Endothelial cell of umbilical vein (primary cell): ENCODE measurements around the gene PIEZO2. TPM values are rescaled to one million over a fixed set of nuclear protein-coding genes. Genes with fewer than 3 reads are reported as not detected.

Experiments used
- BruUV-seq: library from RNA; stranded (reverse); fragments of 400-500 nt; replicated peaks from 2 replicates; lab custom pipeline; 2021; lab: Mats Ljungman, UMichigan
- CTCF ChIA-PET: fragments of 300-600, 350-600 bp; sonication (Branson Sonifier 250); formaldehyde crosslinking; loops from one replicate; lab custom pipeline; 2021; ENCODE audit warnings: antibody characterized with exemption, inconsistent platforms; lab: Charles Lee
- POLR2A ChIA-PET: fragments of 300-600, 350-600 bp; sonication (Branson Sonifier 250); formaldehyde crosslinking; loops from one replicate; lab custom pipeline; 2021; ENCODE audit warnings: antibody characterized with exemption, inconsistent platforms; lab: Charles Lee
- DNase-seq: peaks from one replicate; pipeline ENCODE4 v3.0.0-alpha.2; 2011; ENCODE audit warnings: low read depth, low spot score
- FAIRE-seq: peaks from 2 replicates; lab custom pipeline; 2011; peaks lifted over from hg19 to GRCh38; lab: Jason Lieb, UNC
- H2AFZ ChIP-seq: 2 replicates; pipeline ENCODE4 v1.6.0; 2012; ENCODE audit warnings: low read depth, low read length, control low read depth, inconsistent platforms
- H3K27ac ChIP-seq: 2 replicates; pipeline ENCODE4 v1.5.1; 2011; ENCODE audit warnings: low read depth, mild to moderate bottlenecking, control low read depth, low read length, moderate library complexity; ENCODE audit not compliant: insufficient read depth
- H3K27me3 ChIP-seq, 2 experiments: 2 replicates each; pipeline versions ENCODE4 v1.6.0 to v1.6.1; 2011; ENCODE audit warnings: low read length in 2 of 2, mixed read lengths in 1 of 2; ENCODE audit not compliant: control insufficient read depth in 2 of 2, insufficient read depth in 2 of 2
- H3K36me3 ChIP-seq, 2 experiments: 2 replicates in 1 of 2; 3 replicates in 1 of 2; pipeline ENCODE4 v1.5.1; 2011; ENCODE audit warnings: low read length in 2 of 2, mild to moderate bottlenecking in 1 of 2, moderate library complexity in 1 of 2; ENCODE audit not compliant: control insufficient read depth in 2 of 2, insufficient read depth in 2 of 2; ENCODE audit errors: extremely low read depth in 1 of 2
- H3K4me1 ChIP-seq: 3 replicates; pipeline ENCODE4 v1.5.1; 2011; ENCODE audit warnings: mild to moderate bottlenecking, low read length; ENCODE audit not compliant: control insufficient read depth, insufficient read depth; ENCODE audit errors: extremely low read depth
- H3K4me2 ChIP-seq: 2 replicates; pipeline ENCODE4 v1.6.1; 2011; ENCODE audit warnings: low read length, control low read depth, mixed read lengths; ENCODE audit not compliant: insufficient read depth
- H3K4me3 ChIP-seq, 3 experiments: fragments of 200-600 bp in 1 of 3; sonication (generic), shearing (Covaris generic) in 1 of 3; replicated peaks in 1 of 3; 2 replicates each; pipeline ENCODE4 v1.5.1; 2011 to 2016; ENCODE audit warnings: control low read depth in 3 of 3, low read length in 3 of 3, mild to moderate bottlenecking in 2 of 3, inconsistent platforms in 1 of 3, low read depth in 1 of 3, moderate library complexity in 1 of 3; ENCODE audit not compliant: insufficient read depth in 1 of 3
- H3K79me2 ChIP-seq: 2 replicates; pipeline ENCODE4 v1.6.0; 2012; ENCODE audit warnings: low read length, inconsistent platforms; ENCODE audit not compliant: control insufficient read depth, insufficient read depth
- H3K9ac ChIP-seq: replicated peaks from 2 replicates; pipeline ENCODE3; 2011; ENCODE audit warnings: low read length, control low read depth; ENCODE audit not compliant: insufficient read depth; ENCODE audit errors: extremely low read depth
- H3K9me1 ChIP-seq: replicated peaks from 3 replicates; pipeline ENCODE4 v1.6.0; 2011; ENCODE audit warnings: mild to moderate bottlenecking, low read length; ENCODE audit not compliant: control insufficient read depth, insufficient read depth; ENCODE audit errors: extremely low read depth
- H3K9me3 ChIP-seq: replicated peaks from 2 replicates; pipeline ENCODE4 v1.5.1; 2012; ENCODE audit warnings: low read length, inconsistent platforms; ENCODE audit not compliant: control insufficient read depth, insufficient read depth
- H4K20me1 ChIP-seq: replicated peaks from 2 replicates; pipeline ENCODE3; 2011; ENCODE audit warnings: mild to moderate bottlenecking, low read length; ENCODE audit not compliant: control insufficient read depth, insufficient read depth; ENCODE audit errors: extremely low read depth
- CTCF ChIP-seq, 2 donors: IDR thresholded peaks; 1 replicate in 1 of 2; 2 replicates in 1 of 2; pipeline ENCODE4 v1.5.1; 2011; ENCODE audit warnings: low read length in 2 of 2, mild to moderate bottlenecking in 2 of 2, moderate library complexity in 2 of 2, control low read depth in 1 of 2, inconsistent platforms in 1 of 2, low read depth in 1 of 2; ENCODE audit not compliant: insufficient read depth in 1 of 2; ENCODE audit errors: extremely low read depth in 1 of 2
- EZH2 ChIP-seq: IDR thresholded peaks from 2 replicates; pipeline ENCODE4 v1.6.1; 2012; ENCODE audit warnings: borderline replicate concordance, low read depth, mild to moderate bottlenecking, moderate library complexity, low read length, inconsistent platforms; ENCODE audit not compliant: severe bottlenecking
- FOS ChIP-seq: IDR thresholded peaks from 2 replicates; pipeline ENCODE4 v1.6.1; 2011; ENCODE audit warnings: mild to moderate bottlenecking, low read length, moderate library complexity, borderline replicate concordance; ENCODE audit not compliant: insufficient read depth
- GATA2 ChIP-seq: IDR thresholded peaks from 2 replicates; pipeline ENCODE4 v1.7.0; 2011; ENCODE audit warnings: low read depth, mild to moderate bottlenecking, moderate library complexity, mixed read lengths, low read length; ENCODE audit not compliant: insufficient read length, insufficient read depth
- JUN ChIP-seq: IDR thresholded peaks from 2 replicates; pipeline ENCODE4 v1.6.1; 2011; ENCODE audit warnings: borderline replicate concordance, low read depth; ENCODE audit not compliant: insufficient read length, insufficient read depth
- MAX ChIP-seq: IDR thresholded peaks from 2 replicates; pipeline ENCODE4 v1.6.1; 2011; ENCODE audit not compliant: insufficient read depth, insufficient read length
- MYC ChIP-seq: IDR thresholded peaks from one replicate; pipeline ENCODE4 v1.6.1; 2011; ENCODE audit warnings: mild to moderate bottlenecking, low read depth, low read length
- POLR2A ChIP-seq: IDR thresholded peaks from 2 replicates; pipeline ENCODE4 v1.6.1; 2012; ENCODE audit warnings: low read depth, mild to moderate bottlenecking, control low read depth, low read length
- POLR2AphosphoS5 ChIP-seq: IDR thresholded peaks from 2 replicates; pipeline ENCODE4 v1.6.1; 2012; ENCODE audit warnings: low read depth, mild to moderate bottlenecking, control low read depth, low read length, moderate library complexity; ENCODE audit not compliant: insufficient read depth
- dilution Hi-C: fragments of 300-500 bp; cut with MboI; formaldehyde crosslinking; loops from one replicate; pipeline ENCODE4 v1.15.0; 2019; ENCODE audit warnings: low sequenced_read_pairs; ENCODE audit not compliant: extremely low pct_ligation_motif_present
- intact Hi-C: fragments of 100-400 bp; cut with micrococcal nuclease; formaldehyde crosslinking; loops from one replicate; pipeline ENCODE4 v1.10.0; 2022
- polyA plus RNA-seq, 4 experiments: library from polyadenylated mRNA; depleted of rRNA in 3 of 4; stranded (reverse) in 3 of 4; unstranded in 1 of 4; fragments of >200 nt; gene quantifications; 2 replicates each; pipeline versions ENCODE4 v1.2.1 to v1.2.3, GENCODE V29; 2011 to 2012; ENCODE audit warnings: missing spikeins in 1 of 4
- total RNA-seq: library from RNA; stranded (reverse); gene quantifications from 2 replicates; pipeline ENCODE4 v1.2.3, GENCODE V29; 2021

Gene PIEZO2
- total and polyA plus RNA-seq, 2 donors (not counting 3 experiments of a cell fraction or from before 2014, with no cell fraction given) = 1.7 to 11.2 TPM

GRCh38 chr18:10776493-10776892 lies 372.9 kb downstream of the PIEZO2 start:
- Histone ChIP-seq H3K27ac (no peak overlapping the region), H3K27me3 (no peaks in the 10 kb centered on the region), H3K4me2 (no peak overlapping the region), H3K4me3 (no peak overlapping the region), H3K9me1 (no peaks in the 10 kb centered on the region), H3K9me3 (no peaks in the 10 kb centered on the region), H3K9ac (no peak overlapping the region), H3K36me3 (no peaks in the 10 kb centered on the region), H3K4me1 (no peaks in the 10 kb centered on the region), H4K20me1 (no peaks in the 10 kb centered on the region), H2AFZ (no peak overlapping the region), H3K79me2 (no peaks in the 10 kb centered on the region)
- no peak for TF ChIP-seq CTCF (IDR thresholded peaks at IDR 0.05; ENCODE audit: extremely low read depth in 1 of 2, insufficient read depth in 1 of 2, low read depth in 1 of 2, low read length in 2 of 2)
- TF ChIP-seq JUN = no peak
- no peak for TF ChIP-seq MAX
- POLR2A ChIA-PET = no interaction called here
- DNase-seq = no peak
- dilution Hi-C loops = no loop called here
- intact Hi-C loops = no loop called here
- CTCF ChIA-PET = interaction anchor here (1.6 kb wide), 1 partner anchor 216 kb away, joined by 4 read pairs; no protein-coding TSS in a partner anchor
- no TSS peak for BruUV-seq
- FAIRE-seq = no peak

- no peak for TF ChIP-seq GATA2
- no peak for TF ChIP-seq POLR2A
- no peak for TF ChIP-seq EZH2
- TF ChIP-seq FOS = no peak
- TF ChIP-seq MYC = no peak
- no peak for TF ChIP-seq JUN
- TF ChIP-seq POLR2AphosphoS5 = no peak
- TF ChIP-seq MAX = no peak
- TF ChIP-seq CTCF (IDR thresholded peaks at IDR 0.05; ENCODE audit: extremely low read depth in 1 of 2, insufficient read depth in 1 of 2, low read depth in 1 of 2, low read length in 2 of 2) = no peak
- dilution Hi-C loops (no loop called here), intact Hi-C loops (no loop called here)
- H3K4me2 ChIP-seq = no peak overlapping the region
- H3K4me3 ChIP-seq = no peak overlapping the region
- no peaks in the 10 kb centered on the region for H4K20me1 ChIP-seq
- H3K9ac ChIP-seq = no peak overlapping the region
- DNase-seq (no peak), FAIRE-seq (no peak)
- no peak overlapping the region for H2AFZ ChIP-seq
- no TSS peak for BruUV-seq
- no peaks in the 10 kb centered on the region for H3K79me2 ChIP-seq
- H3K27me3 ChIP-seq = no peaks in the 10 kb centered on the region
- no peak overlapping the region for H3K27ac ChIP-seq
- ChIA-PET POLR2A (no interaction called here), CTCF (interaction anchor here (1.0 to 1.1 kb wide), 2 partner anchors 12 to 214 kb away, joined by 3 to 4 read pairs; no protein-coding TSS in a partner anchor)
- no peaks in the 10 kb centered on the region for H3K4me1 ChIP-seq
- H3K36me3 ChIP-seq = no peaks in the 10 kb centered on the region
- H3K9me3 ChIP-seq = no peaks in the 10 kb centered on the region
- H3K9me1 ChIP-seq = no peaks in the 10 kb centered on the region
These were observed 374.3 kb downstream of the PIEZO2 start for GRCh38 chr18:10775026-10775425.
